Thymus (tissue), 11 donors: ENCODE measurements around the gene UHRF1. TPM values are rescaled to one million over a fixed set of nuclear protein-coding genes. Genes with fewer than 3 reads are reported as not detected.

Source experiments
- DNase-seq, 9 donors: peaks; one replicate each; pipeline ENCODE4 v3.0.0-alpha.2; 2013; ENCODE audit warnings: low spot score in 9 of 9, low read depth in 6 of 9, missing footprints in 1 of 9
- H3K27ac ChIP-seq, 2 donors: one replicate each; pipeline ENCODE4 v1.5.1; 2013; ENCODE audit warnings: control low read depth in 1 of 2, low read depth in 1 of 2, low read length in 1 of 2, mild to moderate bottlenecking in 1 of 2, moderate library complexity in 1 of 2
- H3K27me3 ChIP-seq, 2 donors: one replicate each; pipeline ENCODE4 v1.5.1; 2013; ENCODE audit warnings: low read length in 1 of 2; ENCODE audit not compliant: control insufficient read depth in 2 of 2, insufficient read depth in 1 of 2
- H3K36me3 ChIP-seq, 2 donors: one replicate each; pipeline ENCODE4 v1.5.1; 2013; ENCODE audit warnings: low read length in 1 of 2, mild to moderate bottlenecking in 1 of 2, moderate library complexity in 1 of 2; ENCODE audit not compliant: control insufficient read depth in 2 of 2, insufficient read depth in 2 of 2
- H3K4me1 ChIP-seq, 2 donors: one replicate each; pipeline ENCODE4 v1.5.1; 2013; ENCODE audit warnings: low read length in 2 of 2; ENCODE audit not compliant: control insufficient read depth in 2 of 2, insufficient read depth in 2 of 2
- H3K4me3 ChIP-seq, 2 donors: one replicate each; pipeline ENCODE4 v1.5.1; 2013; ENCODE audit warnings: low read length in 2 of 2, control low read depth in 1 of 2, mild to moderate bottlenecking in 1 of 2
- H3K9me3 ChIP-seq, 2 donors: one replicate each; pipeline ENCODE4 v1.5.1; 2013; ENCODE audit warnings: low read length in 1 of 2, mild to moderate bottlenecking in 1 of 2; ENCODE audit not compliant: control insufficient read depth in 2 of 2, insufficient read depth in 1 of 2
- WGBS: extraction: QIAGEN DNeasy Blood & Tissue Kit; methylation state at CpG from one replicate; pipeline ENCODE4 v1.1.7; 2013; 5-methylcytosine and 5-hydroxymethylcytosine counted together
- polyA plus RNA-seq: library from polyadenylated mRNA; stranded (reverse); fragments of 200-250 nt; gene quantifications from one replicate; pipeline ENCODE4 v1.2.3, GENCODE V29; 2013
- total RNA-seq: library from RNA; stranded (reverse); fragments of 120-200 nt; gene quantifications from one replicate; pipeline ENCODE4 v1.2.4, GENCODE V29; 2013
- donor health status: healthy.

Gene UHRF1
- total and polyA plus RNA-seq, 2 donors = 4.3 to 71.7 TPM

DNA sequence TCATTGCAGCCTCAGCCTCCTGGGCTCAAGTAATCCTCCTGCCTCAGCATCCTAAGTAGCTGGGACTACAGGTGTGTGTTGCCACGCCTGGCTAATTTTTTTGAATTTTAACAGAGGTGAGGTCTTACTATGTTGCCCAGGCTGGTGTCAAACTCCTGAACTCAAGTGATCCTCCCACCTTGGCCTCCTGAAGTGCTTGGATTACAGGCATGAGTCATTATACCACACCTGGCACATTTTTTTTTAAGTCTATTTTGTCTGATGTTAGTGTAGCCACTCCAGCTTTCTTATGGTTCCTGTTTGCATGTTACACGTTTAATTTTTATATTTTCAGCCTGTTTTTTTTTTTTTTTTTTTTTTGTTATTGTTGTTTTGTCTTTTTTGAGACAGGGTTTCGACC lies 84.4 kb downstream of the UHRF1 start:
- Histone ChIP-seq H3K4me3 (no peak overlapping the region), H3K27ac (no peak overlapping the region), H3K4me1 (peaks cover 0 to 7% of the 10 kb centered on the region in 2 donors), H3K27me3 (no peaks in the 10 kb centered on the region), H3K9me3 (peaks cover 0 to 2% of the 10 kb centered on the region in 2 donors), H3K36me3 (peaks cover 5 to 18% of the 10 kb centered on the region in 2 donors)
- 93% methylated on average over 3 of the region's 3 CpGs for WGBS
- no peak for DNase-seq

DNA sequence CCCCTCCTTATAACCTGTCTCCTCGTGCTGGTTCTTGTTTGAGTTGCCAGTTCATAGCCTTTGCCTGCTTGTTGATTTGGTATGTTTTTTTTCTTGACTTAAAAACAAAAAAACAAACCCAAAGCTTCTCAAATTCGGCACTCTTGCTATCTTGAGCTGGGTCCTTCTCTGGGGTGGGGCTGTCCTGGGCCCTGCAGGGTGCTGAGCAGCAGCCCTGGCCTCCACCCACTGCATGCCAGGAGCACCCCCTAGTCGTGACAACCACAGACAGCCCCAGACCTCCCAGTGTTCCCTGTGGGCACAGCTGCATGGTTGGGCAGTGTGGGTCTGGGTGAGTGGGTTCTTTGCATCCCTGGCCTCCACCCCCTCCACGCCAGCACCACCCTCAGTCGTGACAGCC lies 87.4 kb downstream of the UHRF1 start:
- Histone ChIP-seq H3K4me3 (no peak overlapping the region), H3K4me1 (no peaks in the 10 kb centered on the region), H3K27ac (no peak overlapping the region), H3K9me3 (peaks cover 2 to 7% of the 10 kb centered on the region in 2 donors), H3K36me3 (peaks cover 5 to 16% of the 10 kb centered on the region in 2 donors), H3K27me3 (no peaks in the 10 kb centered on the region)
- DNase-seq = no peak
- 92% methylated on average over 5 of the region's 5 CpGs for WGBS

DNA sequence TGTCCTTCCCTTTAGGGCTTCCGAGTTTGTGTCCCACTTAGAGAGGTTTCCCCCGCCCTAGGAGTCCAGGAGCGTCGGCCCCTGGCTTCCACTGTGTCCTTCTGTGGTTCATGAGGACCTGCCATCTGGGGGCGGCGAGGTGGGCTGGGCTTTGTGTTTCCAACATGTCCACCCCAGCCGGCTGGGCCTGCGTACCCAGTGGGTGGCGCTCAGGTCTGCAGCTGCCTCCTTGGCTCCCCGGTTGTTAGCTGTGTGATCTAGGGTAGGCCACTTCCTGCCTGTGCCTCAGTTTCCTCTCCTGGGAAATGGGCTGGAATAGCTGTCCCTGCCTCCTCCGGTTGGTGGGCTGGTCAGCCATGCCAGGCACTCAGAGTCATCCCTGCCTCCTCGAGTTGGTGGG lies 88.0 kb downstream of the UHRF1 start:
- Histone ChIP-seq H3K27ac (no peak overlapping the region), H3K4me1 (no peaks in the 10 kb centered on the region), H3K4me3 (no peak overlapping the region), H3K36me3 (peaks cover 5 to 15% of the 10 kb centered on the region in 2 donors), H3K27me3 (no peaks in the 10 kb centered on the region), H3K9me3 (peaks cover 0 to 7% of the 10 kb centered on the region in 2 donors)
- WGBS = 98% methylated on average over 12 of the region's 12 CpGs
- DNase-seq = no peak

DNA sequence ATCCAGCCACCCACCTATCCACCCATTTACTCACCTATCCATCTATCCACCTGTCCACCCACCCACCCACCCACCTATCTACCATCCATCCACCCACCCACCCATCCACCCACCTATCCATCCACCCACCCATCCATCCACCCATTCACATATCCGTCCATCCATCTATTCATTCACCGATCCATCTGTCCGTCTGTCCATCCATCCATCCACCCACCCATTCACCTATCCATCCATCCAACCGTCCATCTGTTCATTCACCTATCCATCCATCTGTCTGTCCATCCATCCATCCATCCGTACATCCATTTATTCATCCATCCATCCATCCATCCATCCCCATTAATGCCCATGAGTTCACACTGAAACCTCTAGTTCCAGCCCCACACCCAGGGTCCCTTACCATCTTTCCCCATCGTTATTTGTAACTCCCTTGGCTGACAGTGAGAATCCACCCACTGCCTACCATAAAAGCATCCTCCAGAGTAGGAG lies 90.9 kb downstream of the UHRF1 start:
- WGBS = 98% methylated on average over 6 of the region's 6 CpGs
- DNase-seq = no peak
- H3K4me3 ChIP-seq = no peak overlapping the region
- peaks cover 5 to 15% of the 10 kb centered on the region in 2 donors for H3K36me3 ChIP-seq
- H3K4me1 ChIP-seq = no peaks in the 10 kb centered on the region
- H3K27me3 ChIP-seq = no peaks in the 10 kb centered on the region
- peaks cover 0 to 7% of the 10 kb centered on the region in 2 donors for H3K9me3 ChIP-seq
- H3K27ac ChIP-seq = no peak overlapping the region

DNA sequence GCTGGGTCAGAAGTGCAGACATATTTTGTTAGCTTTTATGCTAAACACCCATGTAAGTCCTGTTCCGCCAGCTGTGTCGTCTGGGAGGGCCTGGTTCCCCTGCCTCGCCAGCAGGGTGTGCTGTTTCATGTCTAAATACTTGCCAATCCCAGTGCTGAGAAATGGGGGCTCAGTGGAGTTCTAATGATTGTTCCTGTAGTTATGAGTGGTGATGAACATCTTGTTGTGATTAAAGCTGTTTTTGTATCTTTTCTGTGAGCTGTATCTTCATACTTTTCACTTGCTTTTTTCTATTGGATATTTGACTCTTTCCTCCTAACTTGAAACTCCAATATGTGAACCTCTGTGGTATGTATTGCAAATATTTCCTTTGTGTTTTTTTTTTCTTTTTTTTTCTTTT lies 92.3 kb downstream of the UHRF1 start:
- WGBS = 78% methylated on average over 3 of the region's 3 CpGs
- DNase-seq = peak in 6 of 9 donors; percentile 8 to 52 (median 18)
- H3K4me3 ChIP-seq = no peak overlapping the region
- peaks cover 5 to 8% of the 10 kb centered on the region in 2 donors for H3K36me3 ChIP-seq
- no peaks in the 10 kb centered on the region for H3K27me3 ChIP-seq
- H3K9me3 ChIP-seq = peaks cover 0 to 7% of the 10 kb centered on the region in 2 donors
- H3K4me1 ChIP-seq = no peaks in the 10 kb centered on the region
- H3K27ac ChIP-seq = no peak overlapping the region

DNA sequence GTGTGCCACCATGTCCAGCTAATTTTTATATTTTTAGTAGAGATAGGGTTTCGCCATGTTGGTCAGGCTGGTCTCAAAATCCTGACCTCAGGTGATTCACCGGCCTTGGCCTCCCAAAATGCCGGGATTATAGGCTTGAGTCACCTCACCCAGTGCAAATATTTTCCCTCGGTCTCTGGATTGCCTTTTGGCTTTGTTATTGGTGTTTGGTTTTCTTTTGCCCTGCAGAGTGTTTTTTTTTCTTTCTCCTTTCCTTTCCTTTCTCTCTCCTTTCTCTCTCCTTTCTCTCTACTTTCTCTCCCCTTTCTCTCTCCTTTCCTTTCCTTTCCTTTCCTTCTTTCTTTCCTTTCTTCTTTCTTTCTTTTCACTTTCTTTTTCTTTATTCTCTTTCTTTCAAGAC lies 92.8 kb downstream of the UHRF1 start:
- no peak for DNase-seq
- 98% methylated on average over 4 of the region's 4 CpGs for WGBS
- no peaks in the 10 kb centered on the region for H3K4me1 ChIP-seq
- peaks cover 0 to 5% of the 10 kb centered on the region in 2 donors for H3K36me3 ChIP-seq
- no peak overlapping the region for H3K4me3 ChIP-seq
- peaks cover 0 to 7% of the 10 kb centered on the region in 2 donors for H3K9me3 ChIP-seq
- H3K27me3 ChIP-seq = no peaks in the 10 kb centered on the region
- no peak overlapping the region for H3K27ac ChIP-seq

DNA sequence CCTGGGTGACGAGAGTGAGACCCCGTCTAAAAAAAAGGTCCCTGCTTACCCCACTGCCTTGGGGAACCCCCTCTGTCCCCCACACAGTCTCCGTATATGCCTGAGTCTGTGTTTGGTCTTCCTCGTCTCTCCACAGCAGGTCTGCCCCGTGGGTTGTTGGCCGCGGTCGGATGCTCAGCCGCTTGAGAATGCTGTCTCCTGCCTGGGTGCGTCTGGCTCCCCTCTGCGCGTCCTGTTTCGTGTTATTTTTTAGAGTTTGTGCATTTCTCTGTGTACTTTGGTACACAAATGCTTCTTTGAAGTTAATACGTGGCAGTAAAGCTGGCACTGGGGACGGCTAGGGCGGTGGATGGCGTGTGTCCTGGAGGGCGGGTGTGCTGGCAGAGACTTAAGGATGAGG lies 94.5 kb downstream of the UHRF1 start:
- Histone ChIP-seq H3K9me3 (peaks cover 0 to 15% of the 10 kb centered on the region in 2 donors), H3K4me1 (no peaks in the 10 kb centered on the region), H3K27ac (no peak overlapping the region), H3K4me3 (no peak overlapping the region), H3K27me3 (no peaks in the 10 kb centered on the region), H3K36me3 (no peaks in the 10 kb centered on the region)
- DNase-seq = no peak
- WGBS = 97% methylated on average over 18 of the region's 18 CpGs

DNA sequence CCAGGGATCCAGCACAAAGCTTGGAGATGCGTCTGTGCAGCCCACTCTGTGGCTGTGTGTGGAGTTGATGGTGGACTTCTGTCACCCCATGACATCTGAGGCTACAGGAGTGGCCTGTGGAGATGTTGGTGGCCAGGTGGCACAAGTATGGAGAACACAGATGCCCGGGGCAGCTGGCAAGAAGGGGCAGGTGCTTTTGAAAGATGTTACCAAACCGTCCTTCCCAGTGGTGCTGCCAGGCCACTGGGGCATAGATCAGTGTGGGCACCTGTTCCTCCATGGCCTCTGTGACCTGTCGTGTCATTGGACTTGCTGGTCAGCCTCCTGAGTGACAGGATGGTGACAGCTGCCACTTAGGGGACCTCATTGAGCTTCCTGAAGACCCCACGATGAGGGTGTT lies 95.8 kb downstream of the UHRF1 start:
- Histone ChIP-seq H3K27ac (no peak overlapping the region), H3K9me3 (peaks cover 0 to 15% of the 10 kb centered on the region in 2 donors), H3K4me1 (no peaks in the 10 kb centered on the region), H3K36me3 (peaks cover 0 to 2% of the 10 kb centered on the region in 2 donors), H3K27me3 (no peaks in the 10 kb centered on the region), H3K4me3 (no peak overlapping the region)
- no peak for DNase-seq
- WGBS = 95% methylated on average over 5 of the region's 5 CpGs

DNA sequence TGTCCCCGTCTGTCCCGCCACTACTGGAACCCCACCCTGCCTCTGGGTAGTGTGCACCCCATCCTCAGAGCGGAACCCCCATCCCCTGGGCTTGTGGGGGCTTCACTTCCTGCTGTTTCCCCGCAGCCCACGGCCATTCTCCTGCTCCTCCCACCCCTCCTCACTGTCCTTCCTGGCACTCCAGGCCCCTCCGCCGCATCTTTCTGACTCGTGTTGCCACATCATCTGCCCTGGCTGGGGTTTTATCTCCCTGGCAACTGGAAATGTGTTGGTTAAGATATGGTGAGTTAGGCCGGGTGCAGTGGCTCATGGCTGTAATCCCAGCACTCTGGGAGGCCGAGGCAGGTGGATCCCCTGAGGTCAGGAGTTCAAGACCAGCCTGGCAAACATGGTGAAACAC lies 96.9 kb downstream of the UHRF1 start:
- DNase-seq = no peak
- WGBS = 88% methylated on average over 10 of the region's 10 CpGs
- no peaks in the 10 kb centered on the region for H3K4me1 ChIP-seq
- H3K4me3 ChIP-seq = no peak overlapping the region
- H3K27ac ChIP-seq = no peak overlapping the region
- H3K9me3 ChIP-seq = peaks cover 0 to 11% of the 10 kb centered on the region in 2 donors
- H3K27me3 ChIP-seq = no peaks in the 10 kb centered on the region
- H3K36me3 ChIP-seq = peaks cover 0 to 2% of the 10 kb centered on the region in 2 donors
